ENCODE measurements around the gene SMC2.

SMC2 gene

GRCh38 chr9:104138243-104138868 is 44.2 kb downstream of the SMC2 start:
- no peaks in the 10 kb centered on the region for H3K27me3 ChIP-seq (ENCODE audit: insufficient read depth, low read length)
- H3K36me3 ChIP-seq (ENCODE audit: insufficient read depth, low read length): peaks cover 37% of the 10 kb centered on the region
- no peaks in the 10 kb centered on the region for H3K4me1 ChIP-seq (ENCODE audit: insufficient read depth, low read length)
- no peaks in the 10 kb centered on the region for H3K9me3 ChIP-seq (ENCODE audit: low read length)
- H3K4me3 ChIP-seq (ENCODE audit: low read length): no peak overlapping the region
- no peak overlapping the region for H2AFZ ChIP-seq (ENCODE audit: low read depth, low read length)

- H3K36me3 ChIP-seq (ENCODE audit: insufficient read depth, low read length): peaks cover 12% of the 10 kb centered on the region
- H2AFZ ChIP-seq (ENCODE audit: low read depth, low read length): no peak overlapping the region
- H3K4me1 ChIP-seq (ENCODE audit: insufficient read depth, low read length): no peaks in the 10 kb centered on the region
- no peaks in the 10 kb centered on the region for H3K9me3 ChIP-seq (ENCODE audit: low read length)
- no peak overlapping the region for H3K4me3 ChIP-seq (ENCODE audit: low read length)
- no peaks in the 10 kb centered on the region for H3K27me3 ChIP-seq (ENCODE audit: insufficient read depth, low read length)
These were observed 48.9 kb downstream of the SMC2 start for GRCh38 chr9:104142799-104143549.

GRCh38 chr9:104143550-104143910 is 49.4 kb downstream of the SMC2 start:
- Histone ChIP-seq H2AFZ (ENCODE audit: low read depth, low read length) (no peak overlapping the region), H3K27me3 (ENCODE audit: insufficient read depth, low read length) (no peaks in the 10 kb centered on the region), H3K4me1 (ENCODE audit: insufficient read depth, low read length) (no peaks in the 10 kb centered on the region), H3K4me3 (ENCODE audit: low read length) (no peak overlapping the region), H3K36me3 (ENCODE audit: insufficient read depth, low read length) (peaks cover 12% of the 10 kb centered on the region), H3K9me3 (ENCODE audit: low read length) (no peaks in the 10 kb centered on the region)

- Histone ChIP-seq H3K9me3 (ENCODE audit: low read length) (no peaks in the 10 kb centered on the region), H2AFZ (ENCODE audit: low read depth, low read length) (no peak overlapping the region), H3K4me3 (ENCODE audit: low read length) (no peak overlapping the region), H3K27me3 (ENCODE audit: insufficient read depth, low read length) (no peaks in the 10 kb centered on the region), H3K4me1 (ENCODE audit: insufficient read depth, low read length) (no peaks in the 10 kb centered on the region), H3K36me3 (ENCODE audit: insufficient read depth, low read length) (peaks cover 10% of the 10 kb centered on the region)
These were observed 50.2 kb downstream of the SMC2 start for GRCh38 chr9:104144336-104144735.

GRCh38 chr9:104173067-104173466 is 79.0 kb downstream of the SMC2 start:
- H2AFZ ChIP-seq (ENCODE audit: low read depth, low read length): no peak overlapping the region
- H3K4me1 ChIP-seq (ENCODE audit: insufficient read depth, low read length): no peaks in the 10 kb centered on the region
- H3K36me3 ChIP-seq (ENCODE audit: insufficient read depth, low read length): no peaks in the 10 kb centered on the region
- no peaks in the 10 kb centered on the region for H3K27me3 ChIP-seq (ENCODE audit: insufficient read depth, low read length)
- H3K4me3 ChIP-seq (ENCODE audit: low read length): no peak overlapping the region
- H3K9me3 ChIP-seq (ENCODE audit: low read length): no peaks in the 10 kb centered on the region

GRCh38 chr9:104177003-104177611 is 83.0 kb downstream of the SMC2 start:
- Histone ChIP-seq H3K4me1 (ENCODE audit: insufficient read depth, low read length) (no peaks in the 10 kb centered on the region), H3K4me3 (ENCODE audit: low read length) (no peak overlapping the region), H3K36me3 (ENCODE audit: insufficient read depth, low read length) (no peaks in the 10 kb centered on the region), H2AFZ (ENCODE audit: low read depth, low read length) (no peak overlapping the region), H3K27me3 (ENCODE audit: insufficient read depth, low read length) (no peaks in the 10 kb centered on the region), H3K9me3 (ENCODE audit: low read length) (no peaks in the 10 kb centered on the region)

- Histone ChIP-seq H3K27me3 (ENCODE audit: insufficient read depth, low read length) (no peaks in the 10 kb centered on the region), H3K4me3 (ENCODE audit: low read length) (no peak overlapping the region), H2AFZ (ENCODE audit: low read depth, low read length) (no peak overlapping the region), H3K36me3 (ENCODE audit: insufficient read depth, low read length) (no peaks in the 10 kb centered on the region), H3K9me3 (ENCODE audit: low read length) (no peaks in the 10 kb centered on the region), H3K4me1 (ENCODE audit: insufficient read depth, low read length) (no peaks in the 10 kb centered on the region)
These were observed 83.6 kb downstream of the SMC2 start for GRCh38 chr9:104177676-104178075.
